GM19455 (cell line): Measurements from ENCODE around the gene HINFP.
"Not testable (repeated sequence)": the region's sequence is repeated elsewhere in the genome, so short reads cannot be mapped to it uniquely, and the experiment has no call there.

Source experiments
- ATAC-seq: cut with Tn5 transposase; IDR thresholded peaks from one replicate; pipeline ENCODE4 v1.9.1; 2021; ENCODE audit not compliant: unreplicated experiment

The HINFP gene

GRCh38 chr11:119117004-119117706 lies 4.2 kb upstream of the HINFP start:
- no peak for ATAC-seq

- ATAC-seq, result no peak
These were observed 3.2 kb upstream of the HINFP start for GRCh38 chr11:119118227-119118626.

GRCh38 chr11:119118946-119119345 lies 2.4 kb upstream of the HINFP start:
- ATAC-seq, result no peak

- ATAC-seq, result no peak
These were observed 757 bp upstream of the HINFP start for GRCh38 chr11:119120639-119121007.

- ATAC-seq, result peak; percentile 5
These were observed 388 bp downstream of the HINFP start for GRCh38 chr11:119121811-119122124.

GRCh38 chr11:119125821-119126220 lies 4.4 kb downstream of the HINFP start:
- no peak for ATAC-seq

GRCh38 chr11:119126675-119127268 lies 5.4 kb downstream of the HINFP start:
- no peak for ATAC-seq

- ATAC-seq, result no peak
These were observed 9.3 kb downstream of the HINFP start for GRCh38 chr11:119130662-119131061.

- ATAC-seq, result no peak
These were observed 13.1 kb downstream of the HINFP start for GRCh38 chr11:119134389-119134978.

GRCh38 chr11:119139276-119139675 lies 17.9 kb downstream of the HINFP start:
- ATAC-seq, result not testable (repeated sequence)

GRCh38 chr11:119144825-119145486 lies 23.6 kb downstream of the HINFP start:
- ATAC-seq, result no peak

- no peak for ATAC-seq
These were observed 24.2 kb downstream of the HINFP start for GRCh38 chr11:119145551-119145950.

GRCh38 chr11:119147604-119148333 lies 26.4 kb downstream of the HINFP start:
- ATAC-seq, result no peak

- ATAC-seq, result no peak
These were observed 27.3 kb downstream of the HINFP start for GRCh38 chr11:119148720-119149017.

GRCh38 chr11:119149018-119149785 lies 27.8 kb downstream of the HINFP start, which contains the start of gene ABCG4:
TSS of gene ABCG4 (plus strand) at chr11:119149052. CDS start at chr11:119149966, 914 bp downstream.
- ATAC-seq, result no peak

GRCh38 chr11:119149786-119150275 lies 28.5 kb downstream of the HINFP start:
- no peak for ATAC-seq

- ATAC-seq, result no peak
These were observed 30.7 kb downstream of the HINFP start for GRCh38 chr11:119152043-119152442.

- ATAC-seq, result no peak
These were observed 31.2 kb downstream of the HINFP start for GRCh38 chr11:119152604-119153003.

GRCh38 chr11:119153049-119153818 lies 31.9 kb downstream of the HINFP start:
- ATAC-seq, result no peak

GRCh38 chr11:119154178-119154577 lies 32.8 kb downstream of the HINFP start:
- no peak for ATAC-seq
